Epithelial cell of proximal tubule (primary cell): ENCODE data around the gene MLPH. TPM values are rescaled to one million over a fixed set of nuclear protein-coding genes. Genes with fewer than 3 reads are reported as not detected.

Experiments
- DNase-seq: peaks from one replicate; pipeline ENCODE4 v3.0.0-alpha.2; 2011; ENCODE audit warnings: low read depth
- H3K4me3 ChIP-seq: 2 replicates; pipeline ENCODE4 v1.5.1; 2011; ENCODE audit warnings: low read depth, mild to moderate bottlenecking, low read length
- CTCF ChIP-seq: conservative IDR thresholded peaks from 2 replicates; pipeline ENCODE4 v1.5.1; 2012; ENCODE audit warnings: low read depth, mild to moderate bottlenecking, low read length
- total RNA-seq: library from RNA; depleted of rRNA; stranded (reverse); fragments of >200 nt; gene quantifications from 2 replicates; pipeline ENCODE4 v1.2.3, GENCODE V29; 2015

MLPH gene
- total RNA-seq, 1 donor from 2014 or later: 36.0 TPM

DNA sequence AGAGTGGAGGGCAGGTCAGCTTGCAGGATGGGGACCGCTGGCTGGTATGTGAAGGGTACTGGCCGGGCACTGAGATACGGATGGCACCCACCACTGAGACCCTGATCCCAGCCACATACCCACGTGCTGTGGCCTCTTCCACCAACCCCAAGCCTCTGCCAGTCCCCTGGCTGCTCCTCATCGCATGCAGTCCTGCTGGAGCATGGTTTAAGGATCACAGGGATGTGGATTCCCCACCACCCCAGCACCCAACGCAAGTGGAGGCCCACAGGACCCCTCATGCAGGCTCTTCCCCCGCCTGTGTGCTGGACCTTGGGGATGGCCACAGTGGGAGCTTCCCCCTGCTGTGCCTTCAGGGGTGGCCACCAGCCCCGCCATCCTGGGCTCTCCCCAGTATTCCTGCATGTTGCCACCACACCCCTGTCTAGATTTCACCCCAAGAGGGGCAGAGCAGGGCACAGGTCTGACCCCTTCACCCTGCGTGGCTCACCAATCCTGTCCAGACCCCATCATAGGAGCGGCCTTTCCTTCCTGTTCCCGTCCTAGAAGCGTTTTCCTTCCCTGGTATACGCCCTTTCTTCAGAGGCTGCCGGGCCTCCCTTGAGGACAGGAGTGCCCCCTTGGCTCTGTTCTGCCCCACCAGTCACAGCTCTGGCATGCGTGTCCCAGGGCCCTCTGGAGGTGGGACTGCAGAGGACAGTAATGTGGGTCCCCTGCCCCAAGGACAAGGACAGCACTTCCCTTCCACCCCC is 18.3 kb downstream of the MLPH start:
- no peak for TF ChIP-seq CTCF
- no peak overlapping the region for H3K4me3 ChIP-seq
- no peak for DNase-seq

DNA sequence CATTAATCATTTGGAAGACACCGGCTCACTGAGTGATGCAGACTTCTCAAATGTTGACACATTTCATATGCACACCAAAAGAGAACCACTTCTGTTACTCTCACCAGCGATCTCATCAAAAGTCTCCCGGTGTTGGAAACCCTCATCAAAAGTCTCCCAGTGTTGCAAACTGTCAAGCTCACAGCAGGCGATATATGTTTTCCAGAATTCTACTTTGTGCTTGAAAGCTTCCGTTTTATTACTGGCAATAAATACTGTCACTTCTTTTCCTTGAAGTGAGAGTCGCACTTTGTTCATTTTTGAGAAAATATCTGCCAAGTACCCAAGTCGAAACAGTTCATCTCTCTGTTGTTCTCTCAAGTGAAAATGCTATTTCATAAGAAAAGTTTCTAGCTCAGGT is 20.5 kb downstream of the MLPH start:
- no peak for TF ChIP-seq CTCF
- no peak overlapping the region for H3K4me3 ChIP-seq
- DNase-seq: no peak

DNA sequence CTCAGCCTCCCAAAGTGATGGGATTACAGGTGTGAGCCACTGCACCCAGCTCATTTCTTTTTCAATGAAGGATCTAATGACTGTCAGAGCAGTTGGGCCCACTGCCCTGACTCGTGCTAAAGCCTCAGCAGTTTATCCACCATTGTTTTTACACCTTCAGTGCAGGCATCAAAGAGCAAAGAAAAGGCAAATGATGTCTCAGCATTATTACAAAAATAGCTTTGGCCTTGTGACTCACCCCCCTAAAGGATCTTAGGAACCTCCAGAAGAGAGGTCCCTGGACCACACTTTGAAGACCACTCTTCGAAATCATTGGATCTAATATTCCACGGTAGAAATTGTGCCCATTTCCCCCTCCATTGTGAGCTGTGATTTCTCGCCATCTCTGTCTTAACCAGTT is 21.3 kb downstream of the MLPH start:
- H3K4me3 ChIP-seq: no peak overlapping the region
- no peak for TF ChIP-seq CTCF
- DNase-seq: no peak

DNA sequence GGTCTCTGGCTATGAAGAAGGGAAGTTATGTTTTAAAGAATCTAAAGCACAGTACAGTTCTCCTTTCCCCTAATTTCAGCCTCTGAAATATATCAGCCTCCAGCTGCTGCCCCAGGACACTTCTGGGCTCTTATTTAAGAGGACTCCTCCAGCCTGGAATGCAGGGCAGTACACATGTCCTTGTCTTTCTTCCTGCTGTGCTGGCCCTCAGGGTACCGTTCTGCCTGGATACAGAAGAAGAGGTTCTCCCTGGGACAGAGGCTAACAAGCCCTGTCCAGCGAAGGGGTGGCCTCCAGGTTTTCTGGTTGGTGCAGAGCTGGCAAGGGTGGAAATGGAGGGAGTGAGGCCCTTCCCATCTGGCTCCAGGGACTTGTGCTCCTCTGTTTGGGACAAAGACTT is 22.1 kb downstream of the MLPH start:
- TF ChIP-seq CTCF: no peak
- DNase-seq: no peak
- H3K4me3 ChIP-seq: no peak overlapping the region

DNA sequence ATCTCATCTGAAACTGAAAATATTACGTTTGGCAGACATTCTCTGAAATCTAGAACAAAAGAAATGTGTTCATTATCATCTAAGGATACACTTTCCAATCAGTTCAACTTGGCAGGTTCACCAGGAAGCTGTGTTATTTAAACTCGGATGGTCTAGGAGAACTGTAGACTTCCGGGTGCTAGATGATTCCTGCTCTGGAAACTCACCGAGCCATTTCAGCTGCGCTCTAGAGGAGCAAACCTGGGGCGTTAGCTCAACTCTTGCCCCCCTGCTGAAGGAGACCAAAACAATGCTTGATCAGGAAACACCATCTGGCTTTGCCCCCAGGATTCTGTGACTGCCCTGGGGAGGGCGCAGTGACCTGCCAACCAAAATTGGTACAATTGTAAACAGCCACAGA is 22.9 kb downstream of the MLPH start:
- no peak for DNase-seq
- no peak overlapping the region for H3K4me3 ChIP-seq
- TF ChIP-seq CTCF: no peak

DNA sequence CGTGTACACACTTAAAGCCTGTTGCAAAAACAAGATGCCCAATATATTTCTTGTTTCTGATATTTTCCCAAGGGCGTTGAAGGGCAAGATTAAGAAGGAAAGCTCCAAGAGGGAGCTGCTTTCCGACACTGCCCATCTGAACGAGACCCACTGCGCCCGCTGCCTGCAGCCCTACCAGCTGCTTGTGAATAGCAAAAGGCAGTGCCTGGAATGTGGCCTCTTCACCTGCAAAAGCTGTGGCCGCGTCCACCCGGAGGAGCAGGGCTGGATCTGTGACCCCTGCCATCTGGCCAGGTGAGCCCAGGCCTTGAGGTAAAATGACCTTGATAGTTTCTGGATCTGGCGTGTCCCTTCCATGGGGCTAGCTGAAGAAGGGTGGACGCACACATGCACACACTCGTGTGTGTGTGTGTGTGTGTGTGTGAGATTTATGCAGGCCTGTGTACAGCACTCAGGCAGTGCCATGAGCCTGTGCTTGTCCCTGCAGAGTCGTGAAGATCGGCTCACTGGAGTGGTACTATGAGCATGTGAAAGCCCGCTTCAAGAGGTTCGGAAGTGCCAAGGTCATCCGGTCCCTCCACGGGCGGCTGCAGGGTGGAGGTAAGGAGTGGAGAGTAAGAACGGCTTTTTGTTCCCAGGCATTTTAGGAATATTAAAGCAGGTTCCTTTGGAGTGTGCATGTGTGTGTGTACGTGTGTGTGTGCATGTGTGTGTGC is 23.6 kb downstream of the MLPH start:
- no peak overlapping the region for H3K4me3 ChIP-seq
- no peak for TF ChIP-seq CTCF
- no peak for DNase-seq
